Mesenteric fat pad (tissue), 1 donor: ENCODE data around the gene MRPL14. TPM values are rescaled to one million over a fixed set of nuclear protein-coding genes. Genes with fewer than 3 reads are reported as not detected.

Source experiments
- DNase-seq: peaks from one replicate; pipeline ENCODE4 v3.0.0-alpha.2; 2020; ENCODE audit warnings: low spot score
- total RNA-seq: library from RNA; stranded (reverse); fragmentation: NEBNext Ultra II Directional; extraction: Animal tissue kit (Norgen Biotek cat#: 25700); gene quantifications from one replicate; pipeline ENCODE4 v1.2.1, GENCODE V29; 2021
- donor health status: DM: yes; HTN: yes; CAD: no.

The MRPL14 gene
- total RNA-seq, 1 donor from 2014 or later = 36.7 TPM

DNA sequence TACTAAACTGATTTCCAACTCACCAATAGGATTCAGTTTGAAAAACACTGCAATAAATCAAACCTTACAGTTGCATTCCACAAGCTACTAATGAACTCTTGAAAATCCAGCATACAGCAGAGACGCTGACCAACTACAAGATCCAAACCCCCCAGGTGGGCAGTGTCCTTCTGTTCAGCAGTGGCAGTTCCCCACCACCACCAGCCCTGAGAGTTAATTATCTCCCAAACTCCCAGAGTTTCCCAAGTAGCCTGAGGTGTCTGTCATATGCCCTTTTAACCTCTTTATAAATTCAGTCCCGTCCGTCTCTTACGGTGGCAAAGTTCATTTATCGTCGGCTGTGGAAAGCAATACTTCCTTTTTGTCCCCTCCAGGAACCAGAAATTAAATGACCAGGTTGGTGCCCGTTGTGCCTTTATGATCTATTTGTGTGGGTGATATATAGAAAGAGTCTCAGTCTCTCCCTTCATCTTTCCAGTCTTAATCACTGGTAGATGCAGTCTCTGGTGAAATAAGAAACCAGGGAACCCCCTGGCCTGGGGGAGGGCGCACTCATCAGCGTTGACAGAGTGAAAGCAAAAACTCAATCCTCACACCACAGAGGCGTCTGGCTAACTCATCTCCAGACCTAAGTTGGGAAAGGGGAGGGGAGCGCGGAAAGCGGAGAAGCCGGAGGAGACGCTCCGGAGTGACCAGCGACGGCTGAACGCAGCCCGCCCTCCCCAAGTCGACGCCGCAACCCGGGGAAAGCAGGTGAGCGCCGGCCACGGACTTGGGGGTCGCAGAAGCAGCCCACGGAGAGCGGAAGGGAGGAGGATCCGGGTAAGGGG, 717 bp downstream of the MRPL14 start:
- no peak for DNase-seq

DNA sequence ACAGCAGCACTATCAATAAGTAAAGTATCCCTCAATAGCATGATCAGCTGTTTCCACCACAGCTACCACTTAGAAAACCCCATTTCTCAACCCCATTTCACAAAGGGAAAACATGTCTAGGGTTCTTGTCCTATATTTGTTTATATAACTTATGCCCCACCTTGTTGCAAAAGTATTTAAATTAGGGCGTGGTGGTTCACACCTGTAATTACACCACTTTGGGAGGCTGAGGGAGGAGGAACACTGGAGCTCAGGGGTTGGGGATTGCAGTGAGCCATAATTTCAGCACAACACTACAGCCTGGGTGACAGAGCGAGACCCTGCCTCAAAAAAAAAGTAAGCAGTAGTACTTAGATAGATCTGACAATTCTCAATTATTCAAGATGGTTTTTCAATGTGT, 3.7 kb downstream of the MRPL14 start:
- no peak for DNase-seq

DNA sequence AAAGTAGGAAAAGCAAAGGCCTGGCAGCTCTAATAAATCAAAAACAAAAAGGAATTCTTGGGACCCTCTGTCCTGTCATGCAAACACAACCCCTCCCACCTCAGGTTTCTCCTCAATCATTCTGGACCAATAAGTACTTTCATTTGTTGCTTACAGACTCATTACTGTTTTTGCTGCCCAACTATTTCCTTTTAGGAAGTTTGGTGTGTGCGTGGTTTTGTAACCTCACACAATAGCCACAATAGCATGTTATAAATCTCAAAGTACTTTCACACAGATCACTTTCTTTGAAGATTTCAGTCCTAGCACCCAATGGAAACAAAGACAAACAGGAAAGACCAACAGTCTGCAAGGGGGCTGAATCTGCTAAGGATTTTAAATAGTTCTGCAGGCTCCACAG, 4.5 kb downstream of the MRPL14 start:
- DNase-seq = no peak

DNA sequence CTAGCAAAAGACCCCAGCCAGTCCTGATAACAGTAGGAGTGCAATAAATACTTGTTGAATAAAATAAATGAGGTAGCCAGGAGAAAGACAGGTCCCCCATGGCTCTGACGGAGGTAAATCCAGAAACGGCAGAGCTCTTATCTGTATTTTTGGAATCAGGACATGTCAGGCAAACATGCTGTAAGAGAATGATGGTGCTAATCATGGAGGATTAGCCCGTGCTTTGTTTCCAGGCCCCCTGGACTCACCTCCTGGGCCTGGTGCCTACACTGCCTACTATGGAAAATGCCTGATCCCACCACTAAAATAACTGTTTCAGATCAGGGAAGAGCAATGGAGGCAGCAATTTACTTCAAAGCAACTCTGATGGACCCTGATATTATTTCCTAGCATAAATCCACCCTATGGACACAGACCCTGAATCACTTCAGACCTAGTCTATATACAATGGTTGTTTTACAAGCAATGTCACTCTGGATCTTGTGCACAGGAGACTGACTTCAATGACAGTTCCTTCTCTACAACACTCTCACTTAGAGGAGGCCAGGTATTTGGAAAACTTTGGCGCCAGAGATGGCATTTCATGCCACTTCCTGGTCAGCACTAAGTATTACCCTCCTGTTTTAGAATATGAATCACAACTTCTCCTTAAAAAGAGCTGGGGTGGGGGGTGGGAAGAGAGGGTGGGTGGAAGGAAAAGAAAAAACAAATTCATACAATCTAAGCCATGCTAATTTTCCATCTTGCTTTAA, 6.4 kb downstream of the MRPL14 start:
- no peak for DNase-seq

DNA sequence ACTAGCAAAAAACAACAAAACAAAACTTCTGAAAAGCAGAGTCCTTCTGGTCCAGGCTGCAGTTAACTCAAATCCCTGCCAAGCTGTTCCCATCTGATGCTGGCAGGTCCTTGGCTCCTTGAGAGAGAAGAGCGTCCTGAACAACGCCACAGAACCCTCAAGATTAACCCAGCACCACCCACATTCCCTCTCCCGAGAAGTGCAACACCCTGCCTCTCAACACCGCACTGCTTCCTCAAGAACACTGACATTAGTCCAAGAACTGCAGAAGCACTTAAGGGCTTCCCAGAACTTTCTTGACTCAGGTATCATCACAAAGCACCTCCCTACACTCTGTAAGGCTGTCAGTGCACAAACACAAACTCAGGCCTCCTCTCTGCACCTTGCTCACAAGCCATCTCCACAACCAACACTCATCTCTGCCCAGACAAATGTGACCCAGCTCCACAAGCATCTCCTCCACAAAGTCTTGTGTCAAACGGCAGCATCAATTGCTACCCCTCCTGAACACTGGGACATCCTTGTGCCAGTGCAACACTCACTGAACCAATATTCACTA, 7.5 kb downstream of the MRPL14 start:
- DNase-seq = no peak

DNA sequence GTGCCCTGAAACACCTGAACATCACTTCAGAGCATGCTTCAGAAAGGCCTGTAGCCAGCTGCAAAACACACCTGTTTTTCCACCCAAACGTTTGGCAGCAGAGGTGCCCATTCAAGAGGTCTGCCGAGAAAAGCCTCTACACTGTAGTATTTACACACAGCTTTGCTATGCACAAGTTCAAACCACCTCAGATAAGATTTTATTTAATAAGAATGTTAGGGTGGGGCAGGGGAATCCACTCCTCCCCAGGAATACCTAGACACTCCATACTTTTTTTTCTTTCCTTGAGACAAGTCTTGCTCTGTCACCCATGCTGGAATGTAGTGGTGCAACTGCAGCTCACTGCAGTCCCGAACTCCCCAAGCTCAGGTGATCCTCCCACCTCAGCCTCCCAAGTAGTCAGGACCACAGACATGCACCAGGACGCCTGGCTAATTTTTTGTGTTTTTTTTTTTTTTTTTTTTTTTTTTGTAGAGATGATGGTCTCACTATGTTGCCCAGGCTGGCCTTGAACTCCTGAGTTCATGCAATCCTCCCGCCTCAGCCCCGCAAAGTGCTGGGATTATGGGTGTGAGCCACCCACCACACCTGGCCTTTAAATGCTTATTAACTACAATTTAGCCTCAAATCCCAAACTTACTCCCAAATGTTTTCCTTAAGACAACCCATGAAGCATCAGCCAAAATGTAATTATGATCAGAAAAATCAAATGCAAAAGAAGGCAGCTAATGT, 9.7 kb downstream of the MRPL14 start:
- DNase-seq = no peak

DNA sequence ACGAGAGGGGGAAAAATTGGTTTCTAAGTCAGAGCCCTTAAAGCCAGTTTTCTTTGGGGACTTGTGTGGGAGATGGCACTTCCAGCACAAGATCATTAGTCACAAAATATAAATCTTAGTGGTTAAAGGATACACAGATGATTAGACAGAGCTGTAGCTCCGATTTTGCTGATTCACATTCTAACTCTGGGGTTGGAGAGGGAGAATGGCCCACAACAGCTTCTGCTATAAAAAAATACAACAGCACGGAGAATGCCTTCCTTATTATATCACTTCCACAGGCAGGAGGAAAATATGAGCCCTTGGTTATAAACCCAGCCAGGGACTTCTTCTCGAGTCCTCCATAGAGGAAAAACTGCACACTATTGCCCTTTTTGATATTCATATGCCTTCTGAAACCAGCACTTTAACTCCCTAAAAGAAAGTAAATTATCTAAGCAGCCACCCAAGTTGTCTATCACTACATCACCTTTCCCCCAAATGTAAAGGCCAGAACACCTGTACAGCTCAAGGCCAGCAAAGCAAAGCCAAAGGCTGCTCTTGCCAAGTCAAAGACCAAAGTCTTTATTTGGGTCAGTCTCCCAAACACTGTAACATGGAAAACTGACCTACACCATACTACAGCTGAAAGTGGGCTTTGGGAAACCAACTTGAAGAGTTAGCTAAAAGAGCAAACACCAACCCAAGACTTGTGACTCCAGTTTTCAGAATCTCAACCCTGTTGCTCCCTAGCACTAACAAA, 10.4 kb downstream of the MRPL14 start:
- DNase-seq = no peak

DNA sequence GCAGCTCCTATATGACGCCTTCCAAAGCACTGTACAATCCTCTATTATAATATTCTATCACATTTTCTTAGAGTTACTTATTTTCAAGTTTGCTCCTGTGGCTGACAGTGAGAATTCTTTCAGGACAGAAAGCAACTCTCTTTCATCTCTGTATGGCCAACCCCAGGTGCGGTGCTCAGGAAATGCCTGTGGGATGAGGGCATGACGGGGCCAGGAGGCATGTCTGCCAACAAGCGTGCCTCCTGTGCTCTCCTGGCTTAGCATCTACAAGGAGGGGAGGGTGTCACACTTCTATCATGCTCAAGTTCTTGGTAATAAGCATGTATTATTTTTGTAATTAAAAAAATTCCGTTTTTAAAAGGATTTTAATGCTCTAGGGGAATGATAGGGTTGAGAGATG, 11.4 kb downstream of the MRPL14 start:
- DNase-seq = no peak

DNA sequence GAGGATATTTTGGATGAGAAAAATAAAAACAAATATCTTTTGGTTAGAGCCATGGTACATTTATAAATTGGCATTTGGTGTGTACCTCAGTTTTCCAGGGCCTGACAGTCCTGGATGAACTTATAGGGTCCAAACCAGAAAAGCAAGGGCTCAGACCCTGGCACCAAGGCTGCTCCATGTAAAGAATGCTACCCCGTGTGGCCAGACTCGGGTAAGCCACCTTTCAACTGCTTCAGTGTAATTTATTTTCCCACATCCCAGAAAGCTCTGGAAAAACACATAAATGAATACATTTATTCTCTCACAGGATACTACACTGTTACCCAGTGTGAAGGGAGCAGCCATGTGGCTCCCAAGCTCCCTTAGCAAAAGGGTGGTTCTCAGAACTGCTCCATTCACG, 13.8 kb downstream of the MRPL14 start:
- DNase-seq = no peak

DNA sequence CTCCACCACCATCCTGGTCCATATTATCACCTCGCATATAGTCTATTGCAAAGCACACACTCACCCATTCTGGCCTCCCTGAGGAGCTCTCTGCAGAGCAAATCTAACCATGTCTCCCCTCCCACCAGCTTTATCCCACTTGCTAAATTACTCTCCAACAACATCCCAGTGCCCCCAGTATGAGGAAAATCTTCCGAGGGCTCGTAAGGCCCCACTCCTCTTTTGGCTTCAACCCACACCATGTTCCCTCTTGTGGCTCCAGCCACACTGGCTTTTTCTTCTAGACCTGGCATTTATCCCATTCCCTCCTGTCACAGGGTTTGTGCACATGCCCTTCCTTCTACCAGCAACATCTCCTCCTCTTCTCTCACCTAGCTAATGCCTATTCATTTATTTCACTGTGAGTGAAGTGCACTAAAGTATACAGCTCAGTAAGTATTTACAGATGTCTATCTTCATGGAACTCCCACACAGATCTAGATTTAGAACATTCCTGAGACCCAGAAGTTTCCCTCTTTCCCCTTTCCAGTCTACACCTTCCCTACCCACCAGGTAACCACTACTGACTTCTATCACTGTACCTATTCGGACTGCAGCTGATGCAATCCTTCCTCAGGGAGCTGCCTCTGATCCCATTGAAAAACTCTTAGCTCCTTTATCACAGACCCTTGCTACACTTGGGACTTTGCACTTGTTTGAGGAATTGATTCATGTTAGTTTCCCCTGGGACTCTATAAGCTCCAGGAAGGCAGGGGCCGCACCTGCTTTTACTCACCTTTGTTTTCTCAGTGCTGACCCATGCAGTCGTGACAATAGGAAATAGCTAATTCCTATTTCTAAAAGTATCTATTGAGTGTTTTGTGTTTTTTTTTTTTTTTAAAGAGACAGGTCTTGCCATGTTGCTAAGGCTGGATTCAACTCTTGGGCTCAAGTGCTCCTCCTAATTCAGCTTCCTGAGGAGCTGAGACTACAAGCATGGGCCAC, 15.5 kb downstream of the MRPL14 start:
- DNase-seq = no peak

DNA sequence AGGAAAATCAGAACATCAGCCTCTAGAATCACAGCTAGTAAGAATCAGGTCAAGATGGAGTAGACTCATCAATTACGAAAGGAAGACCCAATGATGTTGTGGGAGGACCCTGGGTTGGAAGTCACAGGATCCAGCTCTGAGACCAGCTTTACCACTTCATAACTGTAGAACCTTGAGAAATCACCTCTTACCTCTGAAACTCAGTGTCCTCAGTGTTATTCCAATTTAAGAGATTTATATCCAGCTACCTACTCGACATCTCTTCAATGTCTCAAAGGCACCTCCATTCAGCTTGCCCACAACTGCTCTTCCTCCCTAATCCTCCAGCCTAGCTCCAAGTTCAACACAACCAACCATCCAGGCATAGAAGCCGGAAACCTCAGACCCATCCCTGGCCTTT, 16.3 kb downstream of the MRPL14 start:
- DNase-seq = no peak

DNA sequence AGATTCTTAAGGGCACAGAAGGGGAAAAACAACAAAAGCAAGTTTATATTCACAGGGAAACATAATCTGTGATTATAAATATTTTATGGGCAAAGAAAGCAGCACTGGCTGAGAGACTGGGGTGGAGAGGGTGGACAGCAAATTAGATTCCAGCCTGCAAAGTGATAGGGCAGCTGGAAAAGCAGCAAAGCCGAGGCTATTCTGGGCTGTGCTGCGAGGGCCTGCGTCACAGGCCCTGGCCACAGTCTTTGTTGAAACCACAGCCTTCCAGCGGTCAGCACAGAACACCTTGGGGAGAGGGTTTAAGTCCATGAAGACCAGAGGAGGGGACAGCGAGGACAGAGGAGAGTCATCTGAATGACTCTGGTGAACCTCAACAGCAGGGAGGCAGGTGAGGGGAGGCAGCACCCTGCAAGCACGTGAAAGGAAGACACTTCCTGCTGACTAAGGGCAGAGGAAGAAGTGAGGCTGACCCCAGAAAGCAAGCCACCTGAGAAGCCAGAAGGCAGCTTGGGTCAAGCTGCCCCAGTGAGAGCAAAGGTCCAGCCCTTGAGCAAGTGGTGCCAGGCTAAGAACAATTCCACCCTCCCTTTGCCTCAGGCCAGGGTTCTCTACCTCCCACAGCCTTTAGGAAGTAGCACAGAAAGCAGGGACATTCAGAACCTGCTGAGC, 17.1 kb downstream of the MRPL14 start:
- no peak for DNase-seq

DNA sequence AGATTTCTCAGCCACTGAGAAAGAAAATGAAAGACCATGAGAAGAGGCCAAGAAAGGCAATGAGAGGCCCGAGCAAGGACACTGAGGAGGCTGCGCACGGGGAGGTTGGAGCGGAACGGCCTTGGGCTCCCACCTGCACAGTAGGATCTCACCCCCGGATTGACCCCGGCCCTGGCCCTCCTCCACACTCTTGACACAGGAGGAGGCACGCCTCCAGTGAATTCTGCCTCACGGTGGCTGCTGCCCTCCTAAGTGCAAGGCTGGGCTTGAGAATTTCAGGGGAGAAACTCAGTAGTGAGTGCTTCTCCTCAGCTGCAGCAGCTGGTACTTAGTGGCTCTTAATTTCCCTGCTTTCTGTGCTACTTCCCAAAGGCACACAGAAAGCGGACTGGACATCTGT, 18.0 kb downstream of the MRPL14 start:
- no peak for DNase-seq

DNA sequence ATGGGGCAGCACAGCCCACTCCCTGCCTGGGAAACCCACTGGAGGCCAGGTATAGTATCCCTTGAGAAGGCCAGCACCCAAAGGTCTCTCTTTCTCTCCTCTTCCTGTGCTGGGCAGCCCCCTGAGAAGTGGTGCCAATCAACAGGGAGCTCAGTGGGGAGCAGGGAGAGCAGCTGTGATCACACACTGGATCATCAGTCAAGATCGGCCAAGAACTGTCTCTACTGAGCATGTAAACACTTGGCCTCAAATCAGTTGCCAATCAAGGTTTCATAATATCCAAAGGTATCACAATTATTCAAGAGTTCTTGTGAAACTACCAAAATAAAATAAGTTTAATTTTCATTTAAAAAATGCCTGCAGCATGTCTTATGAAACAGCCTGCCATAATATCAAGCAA, 18.8 kb downstream of the MRPL14 start:
- DNase-seq = no peak

DNA sequence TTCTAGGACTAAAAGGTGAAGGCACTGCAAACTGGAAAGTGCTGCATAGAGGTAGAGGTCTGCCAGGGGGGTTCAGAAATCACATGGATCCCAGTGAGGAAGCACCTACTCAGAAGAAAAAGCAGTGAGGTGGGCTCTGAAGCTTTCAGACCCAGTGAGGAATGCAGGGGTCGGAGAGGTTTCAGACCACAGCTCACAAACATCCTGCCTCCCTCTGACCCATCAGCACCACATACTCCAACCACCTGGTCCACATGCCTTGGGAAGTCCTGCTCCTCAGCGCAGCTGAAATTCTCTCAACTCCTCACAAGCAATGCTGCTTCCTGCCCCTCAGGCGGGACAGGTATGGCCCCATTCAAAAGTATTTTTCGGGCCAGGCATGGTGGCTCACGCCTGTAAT, 20.2 kb downstream of the MRPL14 start:
- DNase-seq = no peak

DNA sequence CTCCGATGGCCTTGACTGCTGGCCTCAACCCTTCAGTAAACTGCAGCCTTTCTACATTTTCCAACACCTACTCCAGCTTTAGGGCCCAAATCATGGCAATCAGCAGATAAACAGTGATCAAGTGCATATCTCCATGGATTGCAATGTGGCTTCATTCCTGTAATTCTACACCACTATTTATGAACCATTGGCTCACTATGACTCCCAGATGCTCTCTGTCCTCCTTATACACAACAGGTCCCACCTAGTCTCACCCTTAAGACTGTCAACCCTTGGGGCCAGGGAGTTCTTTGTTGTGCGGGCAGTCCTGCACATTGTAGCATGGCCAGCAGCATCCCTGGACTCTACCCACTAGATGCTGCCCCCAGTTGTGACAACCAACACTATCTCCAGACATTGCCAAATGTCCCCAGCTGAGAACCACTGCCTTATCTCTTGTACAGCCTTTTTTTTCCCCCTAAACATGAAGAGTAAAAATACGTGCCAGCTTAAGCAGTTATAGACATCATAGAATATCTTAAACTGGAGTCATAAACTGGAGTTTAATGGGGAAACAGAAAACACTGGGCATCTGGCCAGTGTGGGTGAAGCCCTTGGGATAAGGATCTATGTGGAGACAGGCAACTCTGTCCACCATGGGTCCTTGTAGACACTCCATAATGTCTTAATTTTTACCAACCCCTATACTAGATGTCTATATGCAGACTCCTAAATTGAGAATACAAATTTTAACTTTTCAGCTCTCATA, 21.1 kb downstream of the MRPL14 start:
- no peak for DNase-seq

DNA sequence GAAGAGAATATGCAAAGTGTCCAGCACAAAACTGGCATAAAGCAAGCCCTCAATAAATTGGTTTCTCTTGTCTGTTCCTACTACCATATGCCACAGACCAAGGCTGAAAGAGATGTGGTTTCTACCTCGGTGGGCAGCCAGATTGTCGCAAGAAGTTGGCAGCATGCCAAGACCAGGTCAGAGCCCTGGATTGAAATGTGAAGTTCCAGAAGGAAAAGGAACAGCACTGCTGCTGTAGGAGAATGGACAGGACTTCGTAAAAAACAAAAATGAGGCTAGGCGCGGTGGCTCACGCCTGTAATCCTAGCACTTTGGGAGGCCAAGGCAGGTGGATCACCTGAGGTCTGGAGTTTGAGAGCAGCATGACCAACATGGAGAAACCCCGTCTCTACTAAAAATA, 22.1 kb downstream of the MRPL14 start:
- no peak for DNase-seq

DNA sequence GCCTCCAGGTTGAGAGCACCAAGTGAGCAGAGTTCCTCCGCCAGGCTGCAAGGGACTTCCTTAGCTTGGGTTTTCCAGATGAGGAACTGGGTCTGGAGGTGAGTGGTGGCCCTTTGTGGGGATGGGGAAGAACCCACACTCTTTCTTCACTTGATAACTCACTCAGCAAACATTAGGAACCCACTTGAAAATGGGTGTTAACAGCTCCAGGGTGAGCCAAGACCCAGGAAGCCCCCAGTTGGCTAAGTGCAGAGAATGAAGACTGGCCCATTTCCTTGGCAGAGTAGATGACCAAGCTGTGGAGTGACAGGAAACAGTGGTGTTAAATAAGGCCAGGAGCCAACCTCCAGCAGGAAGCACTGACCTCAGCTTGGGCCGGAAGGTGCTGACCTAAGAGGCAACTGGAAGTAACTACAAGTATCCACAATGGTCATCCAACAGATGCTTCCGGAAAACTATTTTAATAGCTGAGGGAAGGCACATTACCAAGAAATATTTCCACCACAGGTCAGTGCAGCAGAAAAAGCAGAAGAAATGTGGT, 22.7 kb downstream of the MRPL14 start:
- DNase-seq = no peak
